Measurements from ENCODE around the gene RNF6. TPM values are rescaled to one million over a fixed set of nuclear protein-coding genes. Genes with fewer than 3 reads are reported as not detected.

RNF6 gene
- total RNA-seq, 1 experiment from 2014 or later = 19.5 TPM

- Mint-ChIP-seq H3K4me3 (no peak overlapping the region), H3K4me1 (peaks cover 4 to 7% of the 10 kb centered on the region in 2 experiments; a peak in 3 of 4 replicates), H3K27me3 (ENCODE audit: low read depth) (no peaks in the 10 kb centered on the region), H3K36me3 (ENCODE audit: insufficient read depth in 1 of 3, low read depth in 3 of 3) (peaks cover 0 to 4% (median 1%) of the 10 kb centered on the region in 3 experiments; a peak in 2 of 7 replicates), H3K9me3 (no peaks in the 10 kb centered on the region; a peak in 1 of 5 replicates), H3K27ac (no peak overlapping the region; a peak in 1 of 7 replicates)
- H3K18ac ChIP-seq (ENCODE audit: insufficient read length, low read depth, low read length) = no peak overlapping the region
- no peak overlapping the region for H3K27ac ChIP-seq (ENCODE audit: insufficient read length, low read depth, low read length)
- no peak overlapping the region for H2BK120ac ChIP-seq (ENCODE audit: low read depth, low read length, poor library complexity, severe bottlenecking)
- no peak for DNase-seq
- H3K9me3 ChIP-seq (ENCODE audit: control insufficient read depth, low read depth, low read length) = no peaks in the 10 kb centered on the region
- H3K4me1 ChIP-seq (ENCODE audit: insufficient read depth, low read length) = no peaks in the 10 kb centered on the region
- H3T11ph ChIP-seq (ENCODE audit: low read length) = no peak overlapping the region
- H3K23me2 ChIP-seq (ENCODE audit: insufficient read length, low read depth, low read length, poor library complexity, severe bottlenecking) = no peaks in the 10 kb centered on the region
- no peak for TF ChIP-seq CTCF (conservative IDR thresholded peaks at IDR 0.05)
- no peaks in the 10 kb centered on the region for H3K27me3 ChIP-seq (ENCODE audit: insufficient read depth, low read length)
- no peaks in the 10 kb centered on the region for H4K20me1 ChIP-seq (ENCODE audit: control insufficient read depth, insufficient read depth, insufficient read length)
- peaks cover 8% of the 10 kb centered on the region for H3K79me1 ChIP-seq (ENCODE audit: insufficient read depth, low read depth, low read length, poor library complexity, severe bottlenecking)
- no peak overlapping the region for H4K91ac ChIP-seq (ENCODE audit: insufficient read length, low read depth, low read length)
- no peak overlapping the region for H2AFZ ChIP-seq (ENCODE audit: low read length)
- H3K4ac ChIP-seq (ENCODE audit: low read depth, low read length) = no peak overlapping the region
- H2BK20ac ChIP-seq (ENCODE audit: low read depth, low read length, poor library complexity, severe bottlenecking) = no peak overlapping the region
- no peak overlapping the region for H3K9ac ChIP-seq (ENCODE audit: extremely low read depth, insufficient read length, low read length)
- no peak overlapping the region for H3K23ac ChIP-seq (ENCODE audit: insufficient read length, low read depth, low read length)
- no peak overlapping the region for H2BK15ac ChIP-seq (ENCODE audit: low read depth, low read length)
- H2AK5ac ChIP-seq (ENCODE audit: insufficient read length, low read length) = no peak overlapping the region
- H3K79me2 ChIP-seq (ENCODE audit: insufficient read depth, low read length) = peaks cover 46% of the 10 kb centered on the region; the same call in 1 of the 2 replicates
- no peak overlapping the region for H3K56ac ChIP-seq (ENCODE audit: insufficient read length, low read depth, low read length)
- no peak overlapping the region for H2BK12ac ChIP-seq (ENCODE audit: insufficient read length, low read depth, low read length)
- H4K8ac ChIP-seq (replicated peaks; ENCODE audit: insufficient read length, low read depth, low read length) = no peak overlapping the region
- WGBS (ENCODE audit: extremely low coverage, insufficient read length, low lambda C conversion rate) = 100% methylated on average over 1 of the region's 2 CpGs
- H4K5ac ChIP-seq (ENCODE audit: insufficient read length, low read depth, low read length) = no peak overlapping the region
- H2BK5ac ChIP-seq (ENCODE audit: insufficient read length, low read length) = no peak overlapping the region
- H3K4me2 ChIP-seq (ENCODE audit: insufficient read depth, insufficient read length, low read length) = no peak overlapping the region
- H3K14ac ChIP-seq (ENCODE audit: insufficient read depth, low read length) = no peak overlapping the region
Observed at GRCh38 chr13:26262156-26262555, 40.0 kb upstream of the RNF6 start.

Measured in H9 (cell line).